B cell (primary cell): ENCODE measurements around the gene HELLS. TPM values are rescaled to one million over a fixed set of nuclear protein-coding genes. Genes with fewer than 3 reads are reported as not detected.
"Not testable (repeated sequence)": the region's sequence is repeated elsewhere in the genome, so short reads cannot be mapped to it uniquely, and the experiment has no call there.

ENCODE experiments used
- ATAC-seq: fragments of 200-7000 bp; cut with Tn5 transposase; one replicate; pipeline ENCODE4 v1.10.0; 2021; ENCODE audit warnings: low read depth, mild to moderate bottlenecking, moderate number of reproducible peaks, moderate library complexity
- CTCF ChIA-PET: fragments of 350-600 bp; sonication (Branson Sonifier 250); formaldehyde crosslinking; loops from one replicate; lab custom pipeline; 2021; ENCODE audit warnings: antibody characterized with exemption, inconsistent platforms; lab: Charles Lee
- POLR2A ChIA-PET: fragments of 350-600 bp; sonication (Branson Sonifier 250); formaldehyde crosslinking; loops from one replicate; lab custom pipeline; 2021; ENCODE audit warnings: antibody characterized with exemption; lab: Charles Lee
- DNase-seq: peaks from one replicate; pipeline ENCODE4 v3.0.0; 2013
- H2AFZ ChIP-seq: 2 replicates; pipeline ENCODE4 v1.6.1; 2012; ENCODE audit warnings: mild to moderate bottlenecking, low read depth, low read length; ENCODE audit not compliant: insufficient read depth, poor library complexity, severe bottlenecking
- H3K27ac ChIP-seq, 2 donors: 1 replicate in 1 of 2; 2 replicates in 1 of 2; pipeline ENCODE4 v1.5.1; 2012 to 2013; ENCODE audit warnings: low read length in 2 of 2, mild to moderate bottlenecking in 2 of 2, moderate library complexity in 1 of 2
- H3K27me3 ChIP-seq, 4 experiments: fragments of 200-600 bp in 1 of 4; sonication (generic) in 1 of 4; replicated peaks in 1 of 4; 1 replicate in 2 of 4; 2 replicates in 2 of 4; pipeline versions ENCODE4 v1.6.1 to v1.7.0; 2013 to 2016; ENCODE audit warnings: low read length in 3 of 4, mild to moderate bottlenecking in 2 of 4, mixed read lengths in 1 of 4, moderate library complexity in 1 of 4; ENCODE audit not compliant: insufficient read depth in 4 of 4, control insufficient read depth in 3 of 4; ENCODE audit errors: control extremely low read depth in 1 of 4
- H3K36me3 ChIP-seq, 2 experiments: replicated peaks in 1 of 2; 1 replicate in 1 of 2; 2 replicates in 1 of 2; pipeline versions ENCODE4 v1.6.1 to v1.7.1; 2013; ENCODE audit warnings: low read length in 1 of 2; ENCODE audit not compliant: insufficient read depth in 2 of 2, control insufficient read depth in 1 of 2; ENCODE audit errors: control extremely low read depth in 1 of 2, extremely low read depth in 1 of 2
- H3K4me1 ChIP-seq, 2 donors: fragments of 200-600 bp in 1 of 2; sonication (generic) in 1 of 2; 1 replicate in 1 of 2; 2 replicates in 1 of 2; pipeline versions ENCODE4 v1.5.1 to v1.6.1; 2013 to 2017; ENCODE audit warnings: low read length in 2 of 2; ENCODE audit not compliant: control insufficient read depth in 2 of 2, insufficient read depth in 2 of 2
- H3K4me2 ChIP-seq: replicated peaks from 2 replicates; pipeline ENCODE3; 2012; ENCODE audit warnings: mild to moderate bottlenecking, low read depth, low read length; ENCODE audit not compliant: poor library complexity, severe bottlenecking
- H3K4me3 ChIP-seq, 5 experiments: fragments of 200-600 bp in 1 of 5; sonication (generic) in 1 of 5; 1 replicate in 3 of 5; 2 replicates in 2 of 5; pipeline versions ENCODE4 v1.5.1 to v1.7.0; 2011 to 2016; ENCODE audit warnings: low read length in 4 of 5, mild to moderate bottlenecking in 4 of 5, low read depth in 2 of 5, control low read depth in 1 of 5, moderate library complexity in 1 of 5; ENCODE audit not compliant: insufficient read depth in 1 of 5; ENCODE audit errors: control extremely low read depth in 1 of 5, extremely low read depth in 1 of 5
- H3K79me2 ChIP-seq: fragments of 200-600 bp; sonication (generic); one replicate; pipeline ENCODE4 v1.6.0; 2016; ENCODE audit warnings: low read length; ENCODE audit not compliant: control insufficient read depth, insufficient read depth
- H3K9ac ChIP-seq: fragments of 200-600 bp; sonication (generic); 2 replicates; pipeline ENCODE4 v1.6.1; 2017; ENCODE audit warnings: mild to moderate bottlenecking, low read length, moderate library complexity
- H3K9me3 ChIP-seq, 3 donors: one replicate each; pipeline versions ENCODE4 v1.6.1 to v1.7.1; 2013; ENCODE audit warnings: low read length in 2 of 3; ENCODE audit not compliant: control insufficient read depth in 2 of 3, insufficient read depth in 1 of 3; ENCODE audit errors: control extremely low read depth in 1 of 3
- H4K20me1 ChIP-seq: 2 replicates; pipeline ENCODE4 v1.6.0; 2012; ENCODE audit warnings: mild to moderate bottlenecking, low read length; ENCODE audit not compliant: insufficient read depth, control insufficient read depth, poor library complexity, severe bottlenecking
- H3K27ac Mint-ChIP-seq: one replicate; pipeline ENCODE4 v1.8.0; 2021; ENCODE audit warnings: mixed read lengths
- H3K27me3 Mint-ChIP-seq: one replicate; pipeline ENCODE4 v1.8.0; 2021; ENCODE audit warnings: mixed read lengths
- H3K4me1 Mint-ChIP-seq: one replicate; pipeline ENCODE4 v1.8.0; 2021; ENCODE audit warnings: mixed read lengths
- H3K4me3 Mint-ChIP-seq: one replicate; pipeline ENCODE4 v1.8.0; 2021; ENCODE audit warnings: mixed read lengths
- H3K9me3 Mint-ChIP-seq: one replicate; pipeline ENCODE4 v1.8.0; 2022; ENCODE audit warnings: mixed read lengths; ENCODE audit not compliant: insufficient read depth
- CTCF ChIP-seq: fragments of 200-600 bp; IDR thresholded peaks from one replicate; pipeline ENCODE4 v1.8.0; 2022; ENCODE audit warnings: antibody characterized with exemption, mild to moderate bottlenecking
- EZH2 ChIP-seq: IDR thresholded peaks from 2 replicates; pipeline ENCODE4 v1.6.1; 2012; ENCODE audit warnings: borderline replicate concordance, low read depth, mild to moderate bottlenecking, moderate library complexity, low read length; ENCODE audit not compliant: insufficient read depth, poor library complexity, severe bottlenecking
- WGBS: methylation state at CpG from one replicate; pipeline ENCODE4 v1.1.5; 2013; ENCODE audit warnings: missing lambda C conversion rate; ENCODE audit not compliant: insufficient coverage; 5-methylcytosine and 5-hydroxymethylcytosine counted together
- intact Hi-C: fragments of 100-400 bp; cut with micrococcal nuclease; formaldehyde crosslinking; loops from one replicate; pipeline ENCODE4 v1.10.0; 2022
- polyA plus RNA-seq: library from polyadenylated mRNA; depleted of rRNA; stranded (reverse); fragments of >200 nt; gene quantifications from 2 replicates; pipeline ENCODE4 v1.2.3, GENCODE V29; 2012
- total RNA-seq, 2 donors: library from RNA; stranded (reverse); fragments of 120-200 nt in 1 of 2; gene quantifications; 1 replicate in 1 of 2; 2 replicates in 1 of 2; pipeline versions ENCODE4 v1.2.3 to v1.2.4, GENCODE V29; 2013 to 2022

The HELLS gene
- total and polyA plus RNA-seq, 2 donors (not counting 1 experiment from before 2014, with no cell fraction given): 6.2 to 27.4 TPM

- H3K27me3 ChIP-seq: no peaks in the 10 kb centered on the region
- H3K9ac ChIP-seq: no peak overlapping the region
- no peaks in the 10 kb centered on the region for H3K4me1 ChIP-seq
- DNase-seq: no peak
- Mint-ChIP-seq H3K4me1 (no peaks in the 10 kb centered on the region), H3K9me3 (no peaks in the 10 kb centered on the region), H3K27ac (no peak overlapping the region), H3K4me3 (no peak overlapping the region), H3K27me3 (no peaks in the 10 kb centered on the region)
- H3K36me3 ChIP-seq: peaks cover 0 to 12% of the 10 kb centered on the region in 2 experiments
- H3K79me2 ChIP-seq: no peaks in the 10 kb centered on the region
- no peak overlapping the region for H3K27ac ChIP-seq
- no peak overlapping the region for H3K4me3 ChIP-seq
- no peak for ATAC-seq
- H2AFZ ChIP-seq: no peak overlapping the region
- WGBS: no CpG with 5 or more reads among the region's 1 CpG
- no peak overlapping the region for H3K4me2 ChIP-seq
- no peak for TF ChIP-seq CTCF
- TF ChIP-seq EZH2: no peak
- no peaks in the 10 kb centered on the region for H4K20me1 ChIP-seq
- POLR2A ChIA-PET: no interaction called here
- CTCF ChIA-PET: no interaction called here
- no peaks in the 10 kb centered on the region for H3K9me3 ChIP-seq
- intact Hi-C loops: no loop called here
Observed at GRCh38 chr10:94533027-94533426, 12.6 kb upstream of the HELLS start.

GRCh38 chr10:94542282-94542681 lies 3.3 kb upstream of the HELLS start:
- H3K79me2 ChIP-seq: not testable (repeated sequence)
- intact Hi-C loops: loop anchor here (10.0 kb wide), 1 partner anchor 837 kb away; the partner anchor contains the start of gene FRA10AC1
- no CpG with 5 or more reads among the region's 2 CpGs for WGBS

More at GRCh38 chr10:94542282-94542681, 3.3 kb upstream of the HELLS start:
- DNase-seq, H3K27ac Mint-ChIP-seq, H3K27me3 ChIP-seq, H3K36me3 ChIP-seq, POLR2A ChIA-PET, H3K9me3 ChIP-seq, ATAC-seq, H3K9ac ChIP-seq, H3K4me3 ChIP-seq, H3K27me3 Mint-ChIP-seq, H3K27ac ChIP-seq, H3K4me2 ChIP-seq, H4K20me1 ChIP-seq, H2AFZ ChIP-seq, H3K4me3 Mint-ChIP-seq, H3K9me3 Mint-ChIP-seq, CTCF ChIA-PET: not testable (repeated sequence)
- peaks cover 21% of the 10 kb centered on the region for H3K4me1 Mint-ChIP-seq
- peaks cover 14 to 18% of the 10 kb centered on the region in 2 donors for H3K4me1 ChIP-seq
